Measurements from ENCODE around the gene MID1.
"Not testable (repeated sequence)": the region's sequence is repeated elsewhere in the genome, so short reads cannot be mapped to it uniquely, and the experiment has no call there.

Gene MID1

GRCh38 chrX:10617186-10617998, 3.0 kb downstream of the MID1 start:
- no peak for DNase-seq

DNA sequence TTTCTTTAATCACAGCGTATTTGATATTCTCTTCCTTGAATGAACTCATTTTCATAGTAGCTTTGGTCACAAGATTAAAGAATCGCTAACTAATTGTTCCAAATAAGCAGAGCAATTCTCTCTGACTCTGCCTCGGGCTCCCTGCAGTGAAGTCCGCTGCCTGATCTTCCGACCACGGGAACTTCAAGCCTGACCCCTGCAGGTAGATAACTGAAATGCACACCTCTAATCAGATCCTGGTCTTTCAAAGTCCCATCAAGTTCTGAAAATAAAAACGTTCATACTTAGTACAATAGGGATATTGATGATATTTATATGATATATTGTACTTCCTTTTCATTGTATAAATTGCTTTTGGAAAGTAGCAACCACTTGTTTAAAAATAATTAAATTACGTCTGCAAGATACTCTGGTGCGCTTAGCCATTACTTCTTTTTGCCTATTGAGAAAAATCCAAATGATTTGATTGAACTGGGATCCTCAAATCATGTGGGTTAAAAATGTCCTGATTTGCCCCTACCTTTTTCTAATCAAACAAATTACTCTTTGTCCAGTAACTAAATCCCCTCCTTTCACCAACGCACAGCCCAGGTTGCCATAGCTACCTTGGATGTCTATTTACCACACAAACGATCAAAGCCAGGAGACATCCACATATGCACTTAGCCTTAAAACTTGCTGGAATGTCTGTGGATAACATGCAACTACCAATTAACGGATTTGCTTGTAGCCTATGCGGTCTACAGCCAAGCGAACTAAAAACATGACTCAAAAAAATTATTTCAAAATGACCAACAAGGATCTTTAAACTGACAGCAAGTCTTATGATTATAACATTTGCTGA, 4.2 kb downstream of the MID1 start:
- peak in 1 of 2 experiments; percentile 10 for DNase-seq

DNA sequence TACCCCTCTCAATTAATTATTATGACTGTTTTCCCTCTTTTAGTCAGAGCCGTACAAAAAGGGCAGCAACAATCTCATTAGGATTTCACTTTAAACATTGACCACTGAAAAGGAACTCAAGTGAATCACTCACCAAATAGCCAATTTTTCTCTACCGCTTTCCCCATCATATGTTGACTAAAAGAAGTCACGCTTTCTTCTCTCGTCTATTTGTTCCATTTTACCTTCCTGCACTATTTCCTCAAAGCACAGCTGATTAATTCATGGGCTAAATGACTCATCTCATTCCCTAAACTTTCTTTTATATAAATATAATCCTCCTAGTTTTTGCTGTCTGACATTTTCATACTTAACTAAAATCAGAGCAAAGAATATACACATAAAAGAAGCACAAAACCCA, 8.2 kb downstream of the MID1 start:
- no peak for DNase-seq

DNA sequence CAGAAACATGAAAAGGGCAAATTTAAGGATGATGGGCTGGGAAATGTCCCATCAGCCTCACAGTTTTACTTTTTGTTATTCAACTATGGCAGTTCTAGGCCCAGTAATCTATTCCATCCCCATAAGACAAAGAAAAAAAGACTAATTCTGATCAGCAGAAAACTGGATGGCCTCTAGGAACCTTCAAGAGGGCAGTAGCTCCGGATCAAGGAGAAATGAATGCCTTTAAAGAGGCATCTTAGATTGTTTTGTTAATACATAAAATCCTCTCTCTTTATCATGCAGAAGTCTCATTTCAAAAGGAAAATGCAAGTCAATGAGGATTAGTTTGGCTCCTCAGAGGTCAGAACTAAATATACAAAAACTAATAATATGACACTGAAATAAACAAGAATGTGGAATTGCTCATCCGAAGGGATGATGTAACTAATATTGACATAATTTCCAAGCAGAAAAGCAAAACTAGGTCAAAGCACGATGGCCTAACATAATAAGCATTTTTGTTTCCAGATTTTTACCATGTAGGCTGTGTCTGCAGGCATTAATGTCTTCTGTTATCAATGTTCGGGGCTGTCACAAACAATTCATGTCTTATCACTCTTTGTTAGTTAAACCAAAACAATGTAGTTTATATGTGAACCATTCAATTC, 8.8 kb downstream of the MID1 start:
- DNase-seq = no peak

GRCh38 chrX:10608099-10608498, 12.3 kb downstream of the MID1 start:
- DNase-seq = no peak

DNA sequence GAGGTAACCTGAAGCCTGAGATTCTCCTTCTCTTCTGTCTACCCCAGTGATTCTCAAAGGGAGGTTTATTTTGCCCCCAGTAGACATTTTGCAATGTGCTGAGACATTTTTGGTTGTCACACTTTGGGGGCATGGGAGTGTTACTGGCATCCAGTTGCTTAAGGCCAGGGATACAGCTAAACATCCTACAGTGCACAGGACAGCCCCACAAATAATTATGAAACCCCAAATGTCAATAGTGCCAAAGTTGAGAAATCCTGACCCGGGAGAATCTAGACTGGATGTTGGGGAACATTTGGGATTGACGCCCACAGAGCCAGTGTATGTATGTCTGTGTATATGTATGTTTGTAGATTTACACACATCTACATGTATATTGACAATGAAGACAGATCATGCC, 13.2 kb downstream of the MID1 start:
- DNase-seq = no peak

GRCh38 chrX:10603612-10604011, 16.8 kb downstream of the MID1 start:
- no peak for DNase-seq

GRCh38 chrX:10602646-10603045, 17.7 kb downstream of the MID1 start:
- no peak for DNase-seq

DNA sequence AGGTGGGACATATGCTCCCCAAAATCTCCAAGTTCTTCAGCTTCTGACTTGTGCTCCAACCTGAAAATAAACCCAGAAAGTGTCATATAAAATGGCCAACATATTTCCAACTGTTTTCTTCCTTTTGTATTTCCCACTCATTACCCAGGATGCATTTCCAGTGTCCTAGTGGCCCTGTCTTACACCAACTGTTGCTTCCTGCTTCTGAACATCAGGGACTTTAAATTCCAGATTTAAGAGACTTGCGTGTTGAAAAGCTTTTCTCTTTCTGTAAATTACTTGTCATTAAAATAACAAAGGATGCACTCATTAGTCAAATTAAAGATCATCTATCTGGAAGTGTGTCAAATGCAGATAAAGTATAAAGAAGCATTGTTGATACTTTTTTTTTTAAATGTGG, 19.9 kb downstream of the MID1 start:
- no peak for DNase-seq

GRCh38 chrX:10598540-10598939, 21.8 kb downstream of the MID1 start:
- no peak for DNase-seq

- peak in 1 of 2 experiments; percentile 12 for DNase-seq
Observed at GRCh38 chrX:10597871-10598270, 22.5 kb downstream of the MID1 start.

- DNase-seq = no peak
Observed at GRCh38 chrX:10591363-10592335, 28.7 kb downstream of the MID1 start.

DNA sequence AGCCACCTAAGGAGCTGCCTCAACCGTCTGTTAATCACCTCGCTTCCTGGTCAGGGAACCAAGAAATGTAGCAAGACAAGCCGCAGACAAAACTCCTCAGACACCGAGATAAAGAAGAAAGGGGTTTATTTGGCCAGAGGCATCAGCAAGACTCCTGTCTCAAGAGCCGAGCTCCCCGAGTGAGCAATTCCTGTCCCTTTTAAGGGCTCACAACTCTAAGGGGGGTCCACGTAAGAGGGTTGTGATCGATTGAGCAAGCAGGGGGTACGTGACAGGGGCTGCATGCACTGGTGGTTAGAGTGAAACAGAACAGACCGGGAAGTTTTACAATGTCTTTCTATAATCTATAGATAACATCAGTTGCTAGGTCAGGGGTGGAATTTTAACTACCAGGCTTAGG, 30.6 kb downstream of the MID1 start:
- not testable (repeated sequence) for DNase-seq

- DNase-seq = no peak
Observed at GRCh38 chrX:10589098-10589497, 31.3 kb downstream of the MID1 start.

DNA sequence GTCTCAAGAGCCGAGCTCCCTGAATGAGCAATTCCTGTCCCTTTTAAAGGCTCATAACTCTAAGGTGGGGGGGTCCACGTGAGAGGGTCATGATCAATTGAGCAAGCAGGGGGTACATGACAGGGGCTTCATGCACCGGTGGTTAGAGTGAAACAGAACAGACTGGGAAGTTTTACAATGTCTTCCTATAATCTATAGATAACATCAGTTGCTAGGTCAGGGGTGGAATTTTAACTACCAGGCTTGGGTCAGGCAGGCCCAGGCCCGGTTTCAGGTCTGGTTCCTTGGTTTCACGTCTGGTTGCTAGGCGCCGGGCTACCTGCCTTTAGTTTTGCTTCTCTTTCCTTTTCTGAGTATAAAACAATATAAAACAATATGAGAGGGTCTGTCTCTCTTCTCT, 35.5 kb downstream of the MID1 start:
- DNase-seq = not testable (repeated sequence)

DNA sequence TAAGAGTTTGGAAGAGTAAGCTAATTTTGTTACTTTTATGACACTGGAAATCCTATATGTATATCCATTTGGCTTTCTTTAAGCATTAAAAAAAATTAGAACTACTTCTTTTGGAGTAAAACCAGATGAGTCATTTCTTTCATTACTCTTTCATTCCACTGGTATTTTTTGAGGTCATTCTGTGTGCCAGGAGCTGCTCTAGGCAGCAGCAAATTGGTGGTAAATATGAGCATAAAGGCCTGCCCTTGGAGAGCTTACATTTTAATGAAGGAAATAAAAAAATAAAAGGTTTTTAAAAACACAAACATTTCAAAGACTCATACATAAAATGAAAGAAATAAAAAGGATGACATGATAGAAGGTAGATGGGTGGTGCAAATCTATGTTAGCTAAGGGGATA, 37.4 kb downstream of the MID1 start:
- no peak for DNase-seq

DNA sequence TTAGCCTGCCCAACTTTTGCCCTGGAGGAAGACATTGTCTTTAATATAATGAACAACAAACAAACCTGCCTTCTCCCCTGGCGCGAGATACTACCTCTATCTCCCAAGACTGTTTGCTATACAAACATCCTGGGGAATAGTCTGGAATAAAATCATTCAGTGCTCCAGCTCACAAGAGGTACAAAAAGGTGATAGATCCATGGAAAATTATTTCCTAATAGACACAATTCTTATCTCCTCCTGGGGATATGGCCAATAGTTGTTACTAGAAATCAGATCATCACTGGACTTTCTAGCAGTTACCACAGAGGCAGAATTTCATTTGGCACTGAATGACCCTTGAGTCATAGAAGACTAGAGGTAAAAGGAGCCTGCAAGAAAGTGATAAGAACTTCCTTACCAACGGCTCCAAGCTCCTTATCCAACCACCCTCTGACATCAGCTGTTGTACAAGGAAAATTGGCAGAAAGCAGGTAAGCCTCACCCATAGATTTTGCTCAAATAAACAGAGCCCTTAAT, 38.1 kb downstream of the MID1 start:
- DNase-seq = no peak

DNA sequence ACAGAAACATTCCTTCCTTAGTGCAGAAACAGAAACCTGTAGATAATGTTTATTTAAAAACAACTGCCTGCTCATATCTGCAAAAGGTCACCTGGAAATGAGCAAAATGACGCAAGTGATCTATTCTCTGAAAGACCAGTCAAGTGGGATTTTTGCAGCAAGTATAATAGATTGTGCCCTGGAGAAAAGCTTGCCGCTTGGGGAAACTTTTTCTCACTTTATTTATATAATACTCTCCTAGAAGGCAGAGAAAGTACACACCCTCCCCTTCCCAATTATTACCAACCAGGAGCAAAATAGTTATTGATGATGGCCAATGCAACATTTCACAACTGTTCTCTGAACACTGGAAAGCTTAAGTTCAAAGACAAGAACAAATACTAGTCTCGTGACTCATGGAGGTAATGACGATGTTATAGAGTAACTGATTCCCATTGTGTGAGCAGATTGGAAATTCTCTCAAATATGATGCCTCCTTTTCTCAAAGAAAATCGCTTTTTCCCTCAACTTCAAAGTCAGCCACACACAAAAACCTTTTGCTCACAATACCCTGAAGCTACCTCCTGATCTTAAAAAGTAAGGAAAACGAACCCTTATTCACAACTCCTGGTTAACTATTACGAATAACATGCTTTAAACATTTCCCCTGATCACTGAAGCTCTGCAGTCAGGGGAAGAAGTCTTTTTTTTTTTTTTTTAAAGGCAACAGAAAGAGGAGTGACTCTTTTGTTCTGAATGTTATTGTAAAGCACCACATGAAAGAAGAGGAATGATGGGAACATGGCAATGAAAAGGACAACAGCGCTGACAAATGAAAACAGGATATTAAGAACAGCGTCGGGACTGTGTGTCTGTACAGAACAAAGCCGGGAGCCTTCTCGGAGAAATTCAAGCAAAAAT, 41.0 kb downstream of the MID1 start:
- no peak for DNase-seq

GRCh38 chrX:10578527-10578926, 41.9 kb downstream of the MID1 start:
- DNase-seq = no peak

DNA sequence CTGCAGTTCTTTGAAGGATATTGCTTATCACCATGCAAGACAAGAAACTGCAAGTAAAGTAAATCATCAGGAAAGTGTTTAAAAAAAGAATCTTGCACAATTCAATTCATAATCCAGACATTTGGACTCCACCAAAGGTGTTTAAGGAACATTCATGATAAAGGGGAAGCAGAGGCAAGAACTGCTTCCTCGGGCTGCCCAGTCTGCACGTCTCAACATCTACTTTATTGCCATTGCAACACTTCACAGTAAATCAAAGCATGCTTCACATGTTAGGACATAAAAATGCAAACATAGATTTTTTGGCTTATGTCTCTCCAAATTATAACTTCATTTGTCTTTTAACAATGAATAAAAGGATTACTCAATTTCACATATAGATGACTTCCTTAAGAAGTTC, 42.5 kb downstream of the MID1 start:
- no peak for DNase-seq
